ENCODE measurements around the gene RILP. TPM values are rescaled to one million over a fixed set of nuclear protein-coding genes. Genes with fewer than 3 reads are reported as not detected.

RILP gene
- total RNA-seq, 2 experiments from 2014 or later, result 1.3 to 1.5 TPM

DNA sequence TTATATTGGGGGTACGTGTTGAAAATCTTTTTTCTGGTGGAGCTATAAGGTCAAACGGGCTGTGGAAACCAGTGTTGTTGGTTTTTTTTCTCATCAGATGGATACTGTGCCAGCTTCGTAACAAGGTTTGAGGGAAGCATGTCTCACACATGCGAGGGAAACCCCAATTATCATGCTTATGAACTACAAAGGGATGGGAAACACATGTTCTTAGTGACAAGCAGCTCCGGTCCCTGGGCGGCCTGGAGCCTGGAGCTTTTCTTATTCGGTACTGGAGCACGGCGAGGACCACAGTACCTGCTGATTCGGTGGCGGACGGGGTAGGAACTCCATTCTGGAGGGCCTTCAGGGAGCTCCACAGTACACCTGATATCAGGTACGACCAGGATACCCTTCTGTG, 33.6 kb downstream of the RILP start:
- TF ChIP-seq CTCF (IDR thresholded peaks at IDR 0.05), result no peak
- intact Hi-C loops (cut with DNase I, micrococcal nuclease), result loop anchor here in 1 of 2 experiments (5.0 kb wide), 1 partner anchor 34 kb away; no protein-coding TSS in a partner anchor
- Mint-ChIP-seq H3K4me1 (ENCODE audit: low read depth) (no peaks in the 10 kb centered on the region), H3K9me3 (no peaks in the 10 kb centered on the region), H3K27me3 (no peaks in the 10 kb centered on the region), H3K27ac (no peak overlapping the region), H3K4me3 (no peak overlapping the region), H3K36me3 (ENCODE audit: low read depth) (no peaks in the 10 kb centered on the region)
- ATAC-seq (ENCODE audit: poor library complexity), result no peak
- H3K36me3 ChIP-seq (ENCODE audit: insufficient read depth, low read length), result no peaks in the 10 kb centered on the region
- no peak overlapping the region for H3K27ac ChIP-seq (ENCODE audit: low read depth in 1 of 2, low read length in 2 of 2)
- ChIA-PET CTCF (interaction anchor here (1.9 kb wide), 1 partner anchor 14 kb away, joined by 6 read pairs; no protein-coding TSS in a partner anchor), POLR2A (no interaction called here)
- DNase-seq, result no peak
- H3K27me3 ChIP-seq (ENCODE audit: control insufficient read depth in 1 of 2, insufficient read depth in 2 of 2, low read length in 2 of 2), result no peaks in the 10 kb centered on the region
- peaks cover 7% of the 10 kb centered on the region for H3K4me1 ChIP-seq (ENCODE audit: insufficient read depth, low read length)
- no peaks in the 10 kb centered on the region for H3K9me3 ChIP-seq (ENCODE audit: control insufficient read depth in 1 of 2, insufficient read depth in 1 of 2, low read length in 2 of 2)
- H3K4me3 ChIP-seq (ENCODE audit: low read length), result no peak overlapping the region

- H3K4me1 ChIP-seq (ENCODE audit: insufficient read depth, low read length), result peaks cover 1% of the 10 kb centered on the region
- H3K4me3 ChIP-seq (ENCODE audit: low read length), result no peak overlapping the region
- no peak overlapping the region for H3K27ac Mint-ChIP-seq
- H3K36me3 Mint-ChIP-seq (ENCODE audit: low read depth), result no peaks in the 10 kb centered on the region
- H3K36me3 ChIP-seq (ENCODE audit: insufficient read depth, low read length), result no peaks in the 10 kb centered on the region
- intact Hi-C loops (cut with DNase I, micrococcal nuclease), result no loop called here
- no peaks in the 10 kb centered on the region for H3K9me3 Mint-ChIP-seq
- H3K4me1 Mint-ChIP-seq (ENCODE audit: low read depth), result no peaks in the 10 kb centered on the region
- no peak for ATAC-seq (ENCODE audit: poor library complexity)
- H3K27ac ChIP-seq (ENCODE audit: low read depth in 1 of 2, low read length in 2 of 2), result no peak overlapping the region
- H3K9me3 ChIP-seq (ENCODE audit: control insufficient read depth in 1 of 2, insufficient read depth in 1 of 2, low read length in 2 of 2), result no peaks in the 10 kb centered on the region
- ChIA-PET POLR2A (no interaction called here), CTCF (no interaction called here)
- no peak for DNase-seq
- H3K4me3 Mint-ChIP-seq, result no peak overlapping the region
- no peaks in the 10 kb centered on the region for H3K27me3 Mint-ChIP-seq
- no peaks in the 10 kb centered on the region for H3K27me3 ChIP-seq (ENCODE audit: control insufficient read depth in 1 of 2, insufficient read depth in 2 of 2, low read length in 2 of 2)
- TF ChIP-seq CTCF (IDR thresholded peaks at IDR 0.05), result no peak
These were observed 37.3 kb downstream of the RILP start for GRCh38 chr17:1612400-1612799.

GRCh38 chr17:1611715-1612114, 38.0 kb downstream of the RILP start:
- H3K27me3 ChIP-seq (ENCODE audit: control insufficient read depth in 1 of 2, insufficient read depth in 2 of 2, low read length in 2 of 2), result no peaks in the 10 kb centered on the region
- ATAC-seq (ENCODE audit: poor library complexity), result no peak
- CTCF ChIA-PET, result no interaction called here
- H3K27ac ChIP-seq (ENCODE audit: low read depth in 1 of 2, low read length in 2 of 2), result no peak overlapping the region
- Mint-ChIP-seq H3K36me3 (ENCODE audit: low read depth) (no peaks in the 10 kb centered on the region), H3K27me3 (no peaks in the 10 kb centered on the region), H3K4me1 (ENCODE audit: low read depth) (no peaks in the 10 kb centered on the region), H3K27ac (no peak overlapping the region), H3K4me3 (no peak overlapping the region), H3K9me3 (no peaks in the 10 kb centered on the region)
- no peaks in the 10 kb centered on the region for H3K36me3 ChIP-seq (ENCODE audit: insufficient read depth, low read length)
- no peaks in the 10 kb centered on the region for H3K9me3 ChIP-seq (ENCODE audit: control insufficient read depth in 1 of 2, insufficient read depth in 1 of 2, low read length in 2 of 2)
- TF ChIP-seq CTCF (IDR thresholded peaks at IDR 0.05), result no peak
- H3K4me1 ChIP-seq (ENCODE audit: insufficient read depth, low read length), result peaks cover 7% of the 10 kb centered on the region
- POLR2A ChIA-PET, result interaction anchor here (1.0 kb wide), 1 partner anchor 18 kb away, joined by 3 read pairs; no protein-coding TSS in a partner anchor
- no peak overlapping the region for H3K4me3 ChIP-seq (ENCODE audit: low read length)
- DNase-seq, result peak in 2 of 14 experiments; percentile 45 to 49
- intact Hi-C loops (cut with DNase I, micrococcal nuclease), result no loop called here
